CD4-positive, alpha-beta T cell (primary cell): Measurements from ENCODE around the gene HMGA1. TPM values are rescaled to one million over a fixed set of nuclear protein-coding genes. Genes with fewer than 3 reads are reported as not detected.

ENCODE experiments used
- ATAC-seq: fragments of 200-7000 bp; cut with Tn5 transposase; one replicate; pipeline ENCODE4 v1.10.0; 2022; ENCODE audit warnings: mild to moderate bottlenecking; ENCODE audit not compliant: poor library complexity
- CTCF ChIA-PET: fragments of 350-600 bp; sonication (Branson Sonifier 250); formaldehyde crosslinking; loops from one replicate; lab custom pipeline; 2021; ENCODE audit warnings: antibody characterized with exemption, inconsistent platforms; lab: Charles Lee
- POLR2A ChIA-PET: fragments of 350-600 bp; sonication (Branson Sonifier 250); formaldehyde crosslinking; loops from one replicate; lab custom pipeline; 2021; ENCODE audit warnings: antibody characterized with exemption, inconsistent platforms; lab: Charles Lee
- DNase-seq, 14 experiments: peaks; one replicate each; pipeline ENCODE4 v3.0.0-alpha.2; 2013 to 2020; ENCODE audit warnings: mixed read lengths in 2 of 14
- H3K27ac ChIP-seq, 2 donors: one replicate each; pipeline versions ENCODE4 v1.5.1 to v1.7.0; 2013; ENCODE audit warnings: low read length in 2 of 2, low read depth in 1 of 2, mild to moderate bottlenecking in 1 of 2
- H3K27me3 ChIP-seq, 2 experiments: 1 replicate in 1 of 2; 2 replicates in 1 of 2; pipeline versions ENCODE4 v1.6.1 to v1.7.0; 2013; ENCODE audit warnings: low read length in 2 of 2, control low read depth in 1 of 2, mild to moderate bottlenecking in 1 of 2, moderate library complexity in 1 of 2; ENCODE audit not compliant: insufficient read depth in 2 of 2, control insufficient read depth in 1 of 2
- H3K36me3 ChIP-seq: one replicate; pipeline ENCODE4 v1.6.1; 2013; ENCODE audit warnings: low read length, control low read depth; ENCODE audit not compliant: insufficient read depth
- H3K4me1 ChIP-seq: one replicate; pipeline ENCODE4 v1.6.1; 2013; ENCODE audit warnings: low read length, control low read depth; ENCODE audit not compliant: insufficient read depth
- H3K4me3 ChIP-seq: one replicate; pipeline ENCODE4 v1.5.1; 2013; ENCODE audit warnings: mild to moderate bottlenecking, low read length, moderate library complexity
- H3K9me3 ChIP-seq, 2 experiments: 1 replicate in 1 of 2; 2 replicates in 1 of 2; pipeline versions ENCODE4 v1.6.1 to v1.7.0; 2013; ENCODE audit warnings: low read length in 2 of 2, mild to moderate bottlenecking in 2 of 2, control low read depth in 1 of 2, moderate library complexity in 1 of 2; ENCODE audit not compliant: control insufficient read depth in 1 of 2, insufficient read depth in 1 of 2
- H3K27ac Mint-ChIP-seq: one replicate; pipeline ENCODE4 v1.8.0; 2020; ENCODE audit warnings: mixed read lengths
- H3K27me3 Mint-ChIP-seq: one replicate; pipeline ENCODE4 v1.8.0; 2021; ENCODE audit warnings: mixed read lengths
- H3K36me3 Mint-ChIP-seq: one replicate; pipeline ENCODE4 v1.8.0; 2021; ENCODE audit warnings: low read depth, mixed read lengths
- H3K4me1 Mint-ChIP-seq: one replicate; pipeline ENCODE4 v1.8.0; 2021; ENCODE audit warnings: low read depth, mixed read lengths
- H3K4me3 Mint-ChIP-seq: one replicate; pipeline ENCODE4 v1.8.0; 2020; ENCODE audit warnings: mild to moderate bottlenecking, mixed read lengths
- H3K9me3 Mint-ChIP-seq: one replicate; pipeline ENCODE4 v1.8.0; 2020; ENCODE audit warnings: mixed read lengths
- intact Hi-C, 2 experiments: fragments of 100-400 bp; cut with DNase I in 1 of 2; cut with micrococcal nuclease in 1 of 2; formaldehyde crosslinking; loops; one replicate each; pipeline versions ENCODE4 v1.15.1 to v1.9.0; 2023 to 2025; cut with DNase I, micrococcal nuclease
- total RNA-seq, 174 experiments: library from RNA in 2 of 174; stranded (reverse) in 2 of 174; gene quantifications; one replicate each; pipeline ENCODE4 v1.2.3 and lab custom pipeline; 2021 to 2026
- TF ChIP-seq, protein P1 (sequence below): fragments of 200-600 bp; IDR thresholded peaks from one replicate; pipeline ENCODE4 v1.8.0; 2022; ENCODE audit warnings: antibody characterized with exemption, mild to moderate bottlenecking

HMGA1 gene
- total RNA-seq, 2 experiments from 2014 or later: 102 to 107 TPM

DNA sequence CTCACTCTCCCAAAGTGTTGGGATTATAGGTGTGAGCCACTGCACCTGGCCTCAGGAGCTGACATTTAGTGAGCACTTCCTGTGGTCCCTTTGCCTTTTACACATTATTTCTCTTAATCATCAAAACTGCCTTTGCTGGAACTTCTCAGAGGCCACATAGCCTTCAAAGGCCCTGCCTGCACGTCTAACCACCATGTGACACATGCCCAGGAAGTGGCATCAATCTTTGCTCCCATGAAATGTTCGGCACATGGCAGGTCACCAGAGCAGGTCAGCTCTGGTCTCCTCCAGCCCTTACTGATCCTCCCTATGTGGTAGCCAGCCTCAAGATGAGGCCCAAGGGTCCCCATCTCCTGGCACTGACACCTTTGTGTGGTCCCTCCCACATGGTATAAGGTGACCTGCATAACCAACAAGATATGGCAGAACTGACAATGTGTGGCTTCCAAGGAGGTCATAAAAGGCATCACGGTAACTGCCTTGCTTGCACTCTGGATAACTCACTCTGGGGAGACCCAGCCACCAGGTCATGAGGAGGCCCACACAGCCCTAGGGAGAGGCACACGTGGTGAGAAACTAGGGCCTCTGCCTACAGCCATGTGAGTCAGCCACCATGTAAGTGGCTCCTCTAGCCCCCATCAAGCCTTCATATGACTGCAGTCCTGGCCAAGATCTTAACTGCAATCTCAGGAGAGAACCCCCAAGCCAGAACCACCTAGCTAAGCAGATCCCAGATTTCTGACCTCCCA, 28.8 kb upstream of the HMGA1 start:
- Histone ChIP-seq H3K27ac (no peak overlapping the region), H3K4me1 (peaks cover 10% of the 10 kb centered on the region), H3K36me3 (no peaks in the 10 kb centered on the region), H3K4me3 (no peak overlapping the region), H3K27me3 (no peaks in the 10 kb centered on the region), H3K9me3 (no peaks in the 10 kb centered on the region)
- H3K4me1 Mint-ChIP-seq: peaks cover 5% of the 10 kb centered on the region
- H3K27me3 Mint-ChIP-seq: no peaks in the 10 kb centered on the region
- POLR2A ChIA-PET: interaction anchor here (1.1 kb wide), 1 partner anchor 29 kb away, joined by 4 read pairs; the partner anchor contains the start of gene HMGA1
- TF ChIP-seq, protein P1, sequence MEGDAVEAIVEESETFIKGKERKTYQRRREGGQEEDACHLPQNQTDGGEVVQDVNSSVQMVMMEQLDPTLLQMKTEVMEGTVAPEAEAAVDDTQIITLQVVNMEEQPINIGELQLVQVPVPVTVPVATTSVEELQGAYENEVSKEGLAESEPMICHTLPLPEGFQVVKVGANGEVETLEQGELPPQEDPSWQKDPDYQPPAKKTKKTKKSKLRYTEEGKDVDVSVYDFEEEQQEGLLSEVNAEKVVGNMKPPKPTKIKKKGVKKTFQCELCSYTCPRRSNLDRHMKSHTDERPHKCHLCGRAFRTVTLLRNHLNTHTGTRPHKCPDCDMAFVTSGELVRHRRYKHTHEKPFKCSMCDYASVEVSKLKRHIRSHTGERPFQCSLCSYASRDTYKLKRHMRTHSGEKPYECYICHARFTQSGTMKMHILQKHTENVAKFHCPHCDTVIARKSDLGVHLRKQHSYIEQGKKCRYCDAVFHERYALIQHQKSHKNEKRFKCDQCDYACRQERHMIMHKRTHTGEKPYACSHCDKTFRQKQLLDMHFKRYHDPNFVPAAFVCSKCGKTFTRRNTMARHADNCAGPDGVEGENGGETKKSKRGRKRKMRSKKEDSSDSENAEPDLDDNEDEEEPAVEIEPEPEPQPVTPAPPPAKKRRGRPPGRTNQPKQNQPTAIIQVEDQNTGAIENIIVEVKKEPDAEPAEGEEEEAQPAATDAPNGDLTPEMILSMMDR: no peak
- H3K36me3 Mint-ChIP-seq: no peaks in the 10 kb centered on the region
- DNase-seq: no peak
- H3K4me3 Mint-ChIP-seq: no peak overlapping the region
- CTCF ChIA-PET: interaction anchor here (0.6 kb wide), 1 partner anchor 213 kb away, joined by 3 read pairs; no protein-coding TSS in a partner anchor
- intact Hi-C loops: no loop called here
- ATAC-seq: no peak
- H3K9me3 Mint-ChIP-seq: no peaks in the 10 kb centered on the region
- H3K27ac Mint-ChIP-seq: no peak overlapping the region

DNA sequence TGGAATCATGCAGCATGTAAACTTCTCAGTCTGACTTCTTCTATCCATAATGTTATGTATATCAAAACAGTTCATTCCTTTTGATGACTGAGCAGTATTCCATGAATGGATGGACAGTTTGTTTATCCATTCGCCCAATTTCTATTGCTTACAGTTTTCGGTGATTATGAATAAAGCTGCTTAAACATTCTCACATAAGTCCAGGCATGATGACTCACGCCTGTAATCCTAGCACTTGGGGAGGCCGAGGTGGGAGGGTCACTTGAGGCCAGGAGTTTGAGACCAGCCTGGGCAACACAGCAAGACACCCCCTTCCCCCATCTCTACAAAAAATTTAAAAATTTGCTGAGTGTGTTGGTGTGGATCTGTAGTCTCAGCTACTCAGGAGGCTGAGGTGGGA, 22.9 kb upstream of the HMGA1 start:
- no peak overlapping the region for H3K4me3 ChIP-seq
- ATAC-seq (no peak), DNase-seq (no peak)
- Mint-ChIP-seq H3K4me3 (no peak overlapping the region), H3K27ac (no peak overlapping the region), H3K9me3 (no peaks in the 10 kb centered on the region), H3K4me1 (no peaks in the 10 kb centered on the region), H3K36me3 (no peaks in the 10 kb centered on the region), H3K27me3 (no peaks in the 10 kb centered on the region)
- POLR2A ChIA-PET: interaction anchor here (0.6 kb wide), 1 partner anchor 31 kb away, joined by 4 read pairs; no protein-coding TSS in a partner anchor
- H3K4me1 ChIP-seq: no peaks in the 10 kb centered on the region
- H3K36me3 ChIP-seq: no peaks in the 10 kb centered on the region
- TF ChIP-seq, protein P1: no peak
- intact Hi-C loops: no loop called here
- no peak overlapping the region for H3K27ac ChIP-seq
- CTCF ChIA-PET: interaction anchor here (0.7 kb wide), 1 partner anchor 201 kb away, joined by 5 read pairs; no protein-coding TSS in a partner anchor
- no peaks in the 10 kb centered on the region for H3K9me3 ChIP-seq
- H3K27me3 ChIP-seq: no peaks in the 10 kb centered on the region

DNA sequence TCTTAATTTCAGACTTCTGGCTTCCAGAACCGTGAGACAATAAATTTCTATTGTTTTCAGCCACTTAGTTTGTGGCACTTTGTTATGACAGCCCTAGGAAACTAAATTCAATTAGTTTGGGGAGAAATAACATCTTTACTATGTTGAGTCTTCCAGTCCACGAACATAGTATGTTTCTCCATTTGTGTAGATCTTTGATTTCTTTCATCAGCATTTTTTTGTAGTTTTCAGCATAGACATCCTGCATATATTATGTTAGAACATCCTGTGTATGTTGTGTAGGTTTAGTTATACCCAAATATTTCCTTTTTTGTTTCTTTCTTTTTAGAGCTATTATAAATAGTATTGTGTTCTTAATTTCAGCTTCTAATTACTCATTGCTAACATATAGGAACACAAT, 18.0 kb upstream of the HMGA1 start:
- POLR2A ChIA-PET: no interaction called here

More for the DNA sequence above, 18.0 kb upstream of the HMGA1 start:
- Histone ChIP-seq H3K9me3 (no peaks in the 10 kb centered on the region), H3K4me3 (no peak overlapping the region), H3K36me3 (no peaks in the 10 kb centered on the region), H3K27me3 (no peaks in the 10 kb centered on the region), H3K27ac (no peak overlapping the region), H3K4me1 (peaks cover 7% of the 10 kb centered on the region)
- ATAC-seq (no peak), DNase-seq (no peak)
- Mint-ChIP-seq H3K36me3 (no peaks in the 10 kb centered on the region), H3K27me3 (no peaks in the 10 kb centered on the region), H3K9me3 (no peaks in the 10 kb centered on the region), H3K4me1 (peaks cover 2% of the 10 kb centered on the region), H3K4me3 (no peak overlapping the region), H3K27ac (no peak overlapping the region)
- intact Hi-C loops: no loop called here
- CTCF ChIA-PET: interaction anchor here (1.2 kb wide), 2 partner anchors 23 to 31 kb away, joined by 3 to 4 read pairs; no protein-coding TSS in a partner anchor
- TF ChIP-seq, protein P1: no peak
